HG03354 (cell line): ENCODE results near the gene HOXC9.

Experiments used
- ATAC-seq: cut with Tn5 transposase; IDR thresholded peaks from one replicate; pipeline ENCODE4 v1.9.1; 2021; ENCODE audit warnings: mild to moderate bottlenecking; ENCODE audit not compliant: unreplicated experiment, poor library complexity, severe bottlenecking

The HOXC9 gene

GRCh38 chr12:54021432-54022013 is 21.6 kb downstream of the HOXC9 start:
- no peak for ATAC-seq

- no peak for ATAC-seq
Observed at GRCh38 chr12:54022960-54023884, 23.3 kb downstream of the HOXC9 start.

- no peak for ATAC-seq
Observed at GRCh38 chr12:54024127-54024526, 24.2 kb downstream of the HOXC9 start.

- ATAC-seq = no peak
Observed at GRCh38 chr12:54024581-54025305, 24.8 kb downstream of the HOXC9 start.

GRCh38 chr12:54025499-54026405 is 25.8 kb downstream of the HOXC9 start:
- ATAC-seq = no peak

- ATAC-seq = no peak
Observed at GRCh38 chr12:54026640-54027441, 26.9 kb downstream of the HOXC9 start.

GRCh38 chr12:54027442-54027786 is 27.5 kb downstream of the HOXC9 start:
- ATAC-seq = no peak

GRCh38 chr12:54028314-54029201 is 28.6 kb downstream of the HOXC9 start, which contains the start of gene HOXC6:
Gene HOXC6, plus strand, starts transcription at chr12:54028440. Its CDS starts 82 bp downstream, at chr12:54028522.
- no peak for ATAC-seq

- no peak for ATAC-seq
Observed at GRCh38 chr12:54029529-54030441, 29.8 kb downstream of the HOXC9 start.

GRCh38 chr12:54030442-54030801 is 30.5 kb downstream of the HOXC9 start:
- no peak for ATAC-seq

- ATAC-seq = no peak
Observed at GRCh38 chr12:54030889-54031471, 31.0 kb downstream of the HOXC9 start.

GRCh38 chr12:54031480-54031879 is 31.5 kb downstream of the HOXC9 start:
- ATAC-seq = no peak

GRCh38 chr12:54032086-54032619 is 32.2 kb downstream of the HOXC9 start:
- ATAC-seq = no peak

GRCh38 chr12:54032627-54033100 is 32.7 kb downstream of the HOXC9 start, which contains the start of gene HOXC5:
Gene HOXC5, plus strand, starts transcription at chr12:54033050. Its CDS starts 73 bp downstream, at chr12:54033123.
- ATAC-seq = no peak

- ATAC-seq = no peak
Observed at GRCh38 chr12:54033106-54033979, 33.4 kb downstream of the HOXC9 start.
